HG02884 (cell line): ENCODE data around the gene FURIN.
A peak's percentile ranks its signal among the peaks of the same experiment; 100 is the strongest.
"Not testable (repeated sequence)": the region's sequence is repeated elsewhere in the genome, so short reads cannot be mapped to it uniquely, and the experiment has no call there.

Experiments used
- ATAC-seq: cut with Tn5 transposase; IDR thresholded peaks from one replicate; pipeline ENCODE4 v1.9.1; 2021; ENCODE audit warnings: mild to moderate bottlenecking, moderate library complexity; ENCODE audit not compliant: unreplicated experiment

FURIN gene

GRCh38 chr15:90914305-90915080 is 46.1 kb downstream of the FURIN start:
- ATAC-seq: no peak

- ATAC-seq: no peak
These were observed 46.9 kb downstream of the FURIN start for GRCh38 chr15:90915216-90915807.

- ATAC-seq: no peak
These were observed 47.5 kb downstream of the FURIN start for GRCh38 chr15:90915808-90916440.

GRCh38 chr15:90916461-90916860 is 48.1 kb downstream of the FURIN start:
- ATAC-seq: no peak

GRCh38 chr15:90917569-90917968 is 49.2 kb downstream of the FURIN start:
- no peak for ATAC-seq

GRCh38 chr15:90918034-90918788 is 49.8 kb downstream of the FURIN start:
- ATAC-seq: no peak

- no peak for ATAC-seq
These were observed 50.4 kb downstream of the FURIN start for GRCh38 chr15:90918835-90919234.

- ATAC-seq: no peak
These were observed 53.5 kb downstream of the FURIN start for GRCh38 chr15:90921887-90922286.

- ATAC-seq: not testable (repeated sequence)
These were observed 54.4 kb downstream of the FURIN start for GRCh38 chr15:90922712-90923322.

- peak; percentile 65 for ATAC-seq
These were observed 56.0 kb downstream of the FURIN start for GRCh38 chr15:90924375-90924774.

- ATAC-seq: not testable (repeated sequence)
These were observed 58.4 kb downstream of the FURIN start for GRCh38 chr15:90926766-90927165.

GRCh38 chr15:90928106-90928505 is 59.7 kb downstream of the FURIN start:
- ATAC-seq: not testable (repeated sequence)

- no peak for ATAC-seq
These were observed 61.0 kb downstream of the FURIN start for GRCh38 chr15:90929246-90930019.

GRCh38 chr15:90930861-90931574 is 62.6 kb downstream of the FURIN start:
- no peak for ATAC-seq

GRCh38 chr15:90931575-90931827 is 63.1 kb downstream of the FURIN start:
- no peak for ATAC-seq

GRCh38 chr15:90931828-90932659 is 63.7 kb downstream of the FURIN start, which contains the start of gene HDDC3:
HDDC3 (minus strand) TSS chr15:90932549; CDS start chr15:90932540, 9 bp downstream.
- ATAC-seq: peak; percentile 43

- no peak for ATAC-seq
These were observed 64.2 kb downstream of the FURIN start for GRCh38 chr15:90932660-90932991.
